ENCODE measurements around the gene FERMT2.
"Not testable (repeated sequence)": the region's sequence is repeated elsewhere in the genome, so short reads cannot be mapped to it uniquely, and the experiment has no call there.

Gene FERMT2

DNA sequence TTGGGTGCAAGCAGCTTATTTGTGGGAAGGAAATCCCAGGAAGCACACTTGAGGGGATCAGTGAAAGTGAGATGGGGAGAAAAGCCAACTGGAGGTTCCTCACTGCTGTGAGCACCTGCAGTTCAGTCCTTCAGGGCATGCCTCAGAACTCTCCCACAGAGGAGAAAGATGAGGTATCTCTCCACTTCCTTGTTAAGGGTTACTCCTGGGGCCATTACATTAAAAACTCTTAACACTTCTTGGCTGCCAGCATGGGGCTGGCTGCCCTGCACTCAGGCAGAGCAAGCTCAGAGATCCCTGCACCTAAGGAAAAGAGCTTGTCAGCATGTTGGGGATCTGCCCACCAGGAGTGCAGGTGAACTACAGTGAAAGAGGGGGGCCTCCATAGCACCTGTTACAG is 28.8 kb downstream of the FERMT2 start:
- no peak for ATAC-seq (ENCODE audit: low read depth)
- H3K4me3 ChIP-seq (ENCODE audit: severe bottlenecking) = no peak overlapping the region
- H3K9me3 ChIP-seq (ENCODE audit: severe bottlenecking) = no peaks in the 10 kb centered on the region
- no peak for TF ChIP-seq CTCF (IDR thresholded peaks at IDR 0.05; ENCODE audit: poor library complexity, severe bottlenecking)
- peaks cover 25% of the 10 kb centered on the region for H3K36me3 ChIP-seq (ENCODE audit: low read depth)
- H3K4me1 ChIP-seq (ENCODE audit: insufficient read depth, poor library complexity, severe bottlenecking) = peaks cover 70% of the 10 kb centered on the region
- no peaks in the 10 kb centered on the region for H3K27me3 ChIP-seq (ENCODE audit: insufficient read depth, poor library complexity, severe bottlenecking)
- H3K27ac ChIP-seq (ENCODE audit: poor library complexity, severe bottlenecking) = peak overlapping the region; percentile 86
- DNase-seq (ENCODE audit: low spot score) = no peak

- not testable (repeated sequence) for H3K27me3 ChIP-seq (ENCODE audit: insufficient read depth, poor library complexity, severe bottlenecking); H3K4me3 ChIP-seq (ENCODE audit: severe bottlenecking); DNase-seq (ENCODE audit: low spot score); H3K9me3 ChIP-seq (ENCODE audit: severe bottlenecking); ATAC-seq (ENCODE audit: low read depth)
- Histone ChIP-seq H3K36me3 (ENCODE audit: low read depth) (peaks cover 39% of the 10 kb centered on the region), H3K27ac (ENCODE audit: poor library complexity, severe bottlenecking) (peak overlapping the region; percentile 86), H3K4me1 (ENCODE audit: insufficient read depth, poor library complexity, severe bottlenecking) (peaks cover 62% of the 10 kb centered on the region)
These were observed 30.4 kb downstream of the FERMT2 start for GRCh38 chr14:52920411-52920810.

GRCh38 chr14:52919971-52920370 is 30.9 kb downstream of the FERMT2 start:
- Histone ChIP-seq H3K36me3 (ENCODE audit: low read depth) (peaks cover 43% of the 10 kb centered on the region), H3K27me3 (ENCODE audit: insufficient read depth, poor library complexity, severe bottlenecking) (no peaks in the 10 kb centered on the region), H3K4me1 (ENCODE audit: insufficient read depth, poor library complexity, severe bottlenecking) (peaks cover 62% of the 10 kb centered on the region), H3K9me3 (ENCODE audit: severe bottlenecking) (no peaks in the 10 kb centered on the region), H3K27ac (ENCODE audit: poor library complexity, severe bottlenecking) (peak overlapping the region; percentile 86), H3K4me3 (ENCODE audit: severe bottlenecking) (no peak overlapping the region)
- DNase-seq (ENCODE audit: low spot score) (no peak), ATAC-seq (ENCODE audit: low read depth) (peak; percentile 21)
- no peak for TF ChIP-seq CTCF (IDR thresholded peaks at IDR 0.05; ENCODE audit: poor library complexity, severe bottlenecking)

- no peak for TF ChIP-seq CTCF (IDR thresholded peaks at IDR 0.05; ENCODE audit: poor library complexity, severe bottlenecking)
- H3K27me3 ChIP-seq (ENCODE audit: insufficient read depth, poor library complexity, severe bottlenecking) = no peaks in the 10 kb centered on the region
- peaks cover 60% of the 10 kb centered on the region for H3K4me1 ChIP-seq (ENCODE audit: insufficient read depth, poor library complexity, severe bottlenecking)
- no peaks in the 10 kb centered on the region for H3K9me3 ChIP-seq (ENCODE audit: severe bottlenecking)
- ATAC-seq (ENCODE audit: low read depth) (peak; percentile 83), DNase-seq (ENCODE audit: low spot score) (no peak)
- peak overlapping the region; percentile 86 for H3K27ac ChIP-seq (ENCODE audit: poor library complexity, severe bottlenecking)
- peaks cover 50% of the 10 kb centered on the region for H3K36me3 ChIP-seq (ENCODE audit: low read depth)
- H3K4me3 ChIP-seq (ENCODE audit: severe bottlenecking) = no peak overlapping the region
These were observed 32.4 kb downstream of the FERMT2 start for GRCh38 chr14:52918486-52918885.

DNA sequence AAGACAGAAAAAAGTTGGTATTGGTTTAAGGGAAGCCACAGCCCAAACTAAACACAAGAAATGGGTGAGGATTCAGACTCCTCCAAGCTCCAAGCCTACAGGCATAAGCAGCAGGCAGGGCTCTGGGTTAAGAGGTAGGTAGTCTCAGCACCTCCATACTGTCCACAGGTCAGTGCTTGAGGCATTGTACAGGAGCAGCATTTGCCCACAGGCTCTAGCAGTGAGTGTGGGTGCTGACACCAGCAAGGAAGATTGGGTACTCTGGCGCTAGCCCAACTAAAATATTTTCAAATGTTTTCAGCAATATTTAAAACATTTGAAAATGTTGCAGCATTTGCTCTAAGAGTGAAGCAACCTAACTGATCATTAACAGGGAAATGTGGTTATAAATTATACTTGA is 33.1 kb downstream of the FERMT2 start:
- ATAC-seq (ENCODE audit: low read depth) (peak; percentile 17; the same call in 1 of the 3 replicates), DNase-seq (ENCODE audit: low spot score) (no peak)
- Histone ChIP-seq H3K27ac (ENCODE audit: poor library complexity, severe bottlenecking) (peak overlapping the region; percentile 86), H3K4me3 (ENCODE audit: severe bottlenecking) (no peak overlapping the region), H3K4me1 (ENCODE audit: insufficient read depth, poor library complexity, severe bottlenecking) (peaks cover 54% of the 10 kb centered on the region), H3K27me3 (ENCODE audit: insufficient read depth, poor library complexity, severe bottlenecking) (no peaks in the 10 kb centered on the region), H3K9me3 (ENCODE audit: severe bottlenecking) (no peaks in the 10 kb centered on the region), H3K36me3 (ENCODE audit: low read depth) (peaks cover 50% of the 10 kb centered on the region)
- TF ChIP-seq CTCF (IDR thresholded peaks at IDR 0.05; ENCODE audit: poor library complexity, severe bottlenecking) = no peak

All from RWPE2 (cell line).